NB4 (cell line): Measurements from ENCODE around the gene KLRK1.
"Not testable (repeated sequence)": the region's sequence is repeated elsewhere in the genome, so short reads cannot be mapped to it uniquely, and the experiment has no call there.

Experiments used
- DNase-seq: peaks from one replicate; pipeline ENCODE4 v3.0.0; 2010; ENCODE audit warnings: low read depth
- H3K4me3 ChIP-seq: one replicate; pipeline ENCODE4 v1.5.1; 2011; ENCODE audit warnings: mild to moderate bottlenecking, low read depth, low read length, moderate library complexity
- CTCF ChIP-seq: IDR thresholded peaks from one replicate; pipeline ENCODE4 v1.5.1; 2012; ENCODE audit warnings: low read depth, low read length
- MAX ChIP-seq: IDR thresholded peaks from 2 replicates; pipeline ENCODE4 v1.6.1; 2011; ENCODE audit warnings: low read depth, low read length
- MYC ChIP-seq: IDR thresholded peaks from 2 replicates; pipeline ENCODE4 v1.6.1; 2011; ENCODE audit warnings: low read depth, low read length
- POLR2A ChIP-seq: IDR thresholded peaks from 2 replicates; pipeline ENCODE4 v1.6.1; 2011; ENCODE audit warnings: mild to moderate bottlenecking; ENCODE audit not compliant: insufficient read length; ENCODE audit errors: extremely low read depth

The KLRK1 gene

GRCh38 chr12:10389904-10390303 lies at the start of gene KLRK1:
Gene KLRK1, minus strand, starts transcription at chr12:10390041. Its CDS starts 1,231 bp downstream, at chr12:10388810.
- no peak for TF ChIP-seq POLR2A
- TF ChIP-seq CTCF, result no peak
- no peak for TF ChIP-seq MYC
- TF ChIP-seq MAX, result no peak
- DNase-seq, result no peak
- no peak within 1 kb of the TSS for H3K4me3 ChIP-seq

DNA sequence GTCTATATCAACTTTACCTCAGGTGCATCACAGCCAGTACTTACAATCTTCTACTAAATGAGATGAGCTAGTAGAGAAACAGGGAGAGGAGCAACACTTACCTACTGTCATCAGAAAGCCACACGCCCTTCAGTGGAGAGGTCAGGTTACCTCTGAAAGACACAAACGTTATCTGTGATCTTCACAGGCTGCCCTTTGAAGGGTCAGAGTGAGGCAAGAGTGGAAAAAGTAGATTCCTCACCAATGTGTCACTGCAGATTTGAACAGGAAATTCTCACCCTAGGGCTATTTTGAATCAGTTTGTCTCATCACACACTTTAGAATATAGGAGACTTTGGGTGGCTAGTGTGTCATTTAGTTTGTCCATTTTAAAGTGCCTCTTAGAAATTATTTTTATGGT lies 47.8 kb upstream of the KLRK1 start:
- not testable (repeated sequence) for DNase-seq, H3K4me3 ChIP-seq

DNA sequence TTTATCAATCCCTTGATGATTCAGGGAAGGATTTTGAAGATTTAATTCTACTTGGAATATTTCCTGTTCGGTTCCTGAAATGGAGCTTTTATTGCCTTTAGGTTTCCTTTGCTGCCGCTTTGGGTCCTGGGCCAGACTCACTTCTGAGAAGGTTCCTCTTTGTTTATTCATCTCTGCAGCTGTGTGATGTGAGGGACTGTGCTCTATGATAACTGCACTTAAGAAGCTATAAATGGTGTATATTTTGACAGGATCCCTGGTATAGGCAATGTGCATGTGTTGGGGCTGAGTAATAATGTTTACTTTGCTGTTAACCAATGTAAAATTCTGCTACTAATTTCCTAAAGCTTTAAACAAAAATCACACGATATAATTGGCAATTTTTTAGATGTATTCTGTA lies 46.0 kb upstream of the KLRK1 start, which contains the start of gene KLRC2:
Gene KLRC2, minus strand, starts transcription at position 195 of the 400 bp plus-strand sequence. Its CDS starts 24 bp downstream, at position 171.
- not testable (repeated sequence) for H3K4me3 ChIP-seq
- peak; percentile 66 for DNase-seq

GRCh38 chr12:10430623-10431022 lies 40.8 kb upstream of the KLRK1 start:
- DNase-seq, result peak; percentile 16
- H3K4me3 ChIP-seq, result not testable (repeated sequence)

- H3K4me3 ChIP-seq, DNase-seq: not testable (repeated sequence)
These were observed 36.1 kb upstream of the KLRK1 start for GRCh38 chr12:10425938-10426337.

DNA sequence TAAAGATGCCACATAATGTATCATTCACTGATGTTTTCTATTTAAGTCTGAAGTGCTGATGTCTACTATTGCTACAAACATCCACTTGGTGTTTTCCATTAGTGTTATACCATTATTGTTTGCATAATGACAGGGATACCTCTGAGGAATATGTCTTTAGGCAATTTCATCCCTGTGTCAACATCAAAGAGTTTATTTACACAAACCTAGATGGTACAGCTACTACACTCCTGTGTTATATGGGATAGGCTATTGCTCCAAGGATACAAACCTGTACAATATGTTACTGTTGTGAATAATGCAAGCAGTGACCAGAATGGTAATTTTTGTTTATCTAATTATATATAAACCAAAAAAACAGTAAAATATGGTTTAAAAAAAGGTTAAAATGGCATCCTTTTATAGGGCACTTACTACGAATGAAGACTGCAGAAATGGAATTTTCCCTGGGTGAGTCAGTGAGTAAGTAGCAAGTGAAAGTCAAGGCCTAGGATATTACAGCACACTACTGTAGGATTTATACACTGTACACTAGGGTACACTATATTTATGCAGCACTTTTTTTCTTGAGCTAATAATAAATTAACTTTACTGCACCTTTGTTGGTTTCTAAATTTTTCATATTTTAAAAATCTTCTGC lies 34.5 kb upstream of the KLRK1 start:
- not testable (repeated sequence) for DNase-seq, H3K4me3 ChIP-seq

- not testable (repeated sequence) for DNase-seq, H3K4me3 ChIP-seq
These were observed 32.3 kb upstream of the KLRK1 start for GRCh38 chr12:10422159-10422558.

DNA sequence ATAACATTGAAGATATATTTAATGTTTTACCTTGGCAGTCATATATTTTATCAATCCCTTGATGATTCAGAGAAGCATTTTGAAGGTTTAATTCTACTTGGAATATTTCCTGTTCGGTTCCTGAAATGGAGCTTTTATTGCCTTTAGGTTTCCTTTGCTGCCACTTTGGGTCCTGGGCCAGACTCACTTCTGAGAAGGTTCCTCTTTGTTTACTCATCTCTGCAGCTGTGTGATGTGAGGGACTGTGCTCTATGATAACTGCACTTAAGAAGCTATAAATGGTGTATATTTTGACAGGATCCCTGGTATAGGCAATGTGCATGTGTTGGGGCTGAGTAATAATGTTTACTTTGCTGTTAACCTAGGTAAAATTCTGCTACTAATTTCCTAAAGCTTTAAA lies 30.5 kb upstream of the KLRK1 start, which contains the start of gene KLRC3:
Gene KLRC3, minus strand, starts transcription at position 262 of the 400 bp plus-strand sequence. Its CDS starts 45 bp downstream, at position 217.
- DNase-seq, H3K4me3 ChIP-seq: not testable (repeated sequence)

GRCh38 chr12:10409392-10409791 lies 19.6 kb upstream of the KLRK1 start, which contains the start of gene KLRC4:
Gene KLRC4, minus strand, starts transcription at chr12:10409757. Its CDS starts 182 bp downstream, at chr12:10409575.
- 0 out of 2 replicates have a peak, but pooled peaks have one; percentile 20 for TF ChIP-seq MAX
- no peak for TF ChIP-seq MYC
- TF ChIP-seq CTCF, result no peak
- H3K4me3 ChIP-seq, result no peak within 1 kb of the TSS

GRCh38 chr12:10408842-10409241 lies 19.0 kb upstream of the KLRK1 start:
- DNase-seq, result no peak
- TF ChIP-seq POLR2A (no peak), MYC (no peak), MAX (no peak), CTCF (no peak)
- H3K4me3 ChIP-seq, result no peak overlapping the region

More at GRCh38 chr12:10409392-10409791, 19.6 kb upstream of the KLRK1 start, which contains the start of gene KLRC4:
- DNase-seq, result peak; percentile 77
